GM19240 (cell line): Measurements from ENCODE around the gene NHERF2.

ENCODE experiments used
- DNase-seq: peaks from one replicate; pipeline ENCODE4 v3.0.0; 2011; ENCODE audit warnings: low spot score; ENCODE audit not compliant: insufficient read length

NHERF2 gene

DNA sequence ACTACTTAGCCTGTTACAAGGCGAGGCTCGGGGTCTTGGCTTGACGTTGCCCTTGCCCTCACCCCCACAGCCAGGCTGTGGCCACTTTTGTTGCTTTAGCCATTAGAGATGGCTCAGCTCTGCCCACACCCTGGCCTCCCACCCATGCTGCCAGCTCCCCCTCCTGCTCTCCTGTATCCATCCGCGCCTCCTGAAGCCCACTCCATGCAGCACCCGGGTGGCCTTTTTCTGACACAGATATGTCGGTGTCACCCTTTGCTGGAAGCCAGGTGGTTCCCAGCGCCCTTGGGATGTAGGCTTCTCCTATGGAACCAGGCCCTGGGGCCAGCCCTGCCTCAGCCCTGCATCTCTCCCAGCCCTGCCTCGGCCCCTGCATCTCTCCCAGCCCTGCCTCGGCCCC lies 30.7 kb downstream of the NHERF2 start:
- no peak for DNase-seq

GRCh38 chr16:2058420-2058819 lies 31.7 kb downstream of the NHERF2 start:
- DNase-seq = no peak

DNA sequence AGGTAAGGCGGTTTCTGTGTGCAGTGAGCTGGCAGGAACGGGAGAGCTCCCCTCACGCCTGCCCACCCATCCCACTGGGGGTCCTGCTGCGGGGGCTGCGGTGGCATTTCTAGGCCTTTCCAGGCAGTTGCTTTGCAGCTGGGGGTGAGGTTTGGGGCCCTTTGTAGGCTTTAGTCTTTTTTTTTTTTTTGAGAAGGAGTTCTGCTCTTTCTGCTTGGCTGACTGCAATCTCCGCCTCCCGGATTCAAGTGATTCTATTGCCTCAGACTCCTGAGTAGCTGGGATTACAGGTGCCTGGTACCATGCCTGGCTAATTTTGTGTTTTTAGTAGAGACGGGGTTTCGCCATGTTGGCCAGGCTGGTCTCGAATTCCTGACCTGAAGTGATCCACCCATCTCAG lies 32.2 kb downstream of the NHERF2 start:
- DNase-seq = no peak

GRCh38 chr16:2060346-2060745 lies 33.6 kb downstream of the NHERF2 start:
- DNase-seq = no peak

DNA sequence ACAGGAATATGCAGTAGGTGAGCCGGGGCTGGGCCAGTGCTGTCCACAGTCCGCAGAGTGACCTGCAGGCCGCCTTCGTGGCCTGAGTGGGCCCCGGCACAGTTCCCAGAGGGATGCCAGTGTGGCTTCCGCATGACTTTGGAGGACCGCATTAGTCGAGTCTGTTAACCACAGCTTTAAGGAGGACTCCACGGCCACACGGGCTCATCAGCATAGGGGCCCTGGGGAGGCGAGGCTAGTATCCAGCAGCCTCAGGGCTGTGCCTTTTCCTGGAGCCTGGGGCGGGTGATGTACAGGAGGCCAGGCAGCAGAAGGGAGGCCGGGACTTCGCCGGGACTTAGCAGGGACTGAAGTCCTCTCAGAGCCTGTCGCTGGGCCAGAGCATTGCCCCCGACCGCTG lies 34.3 kb downstream of the NHERF2 start:
- no peak for DNase-seq

GRCh38 chr16:2061526-2061925 lies 34.8 kb downstream of the NHERF2 start:
- DNase-seq = no peak

GRCh38 chr16:2062801-2063200 lies 36.1 kb downstream of the NHERF2 start:
- DNase-seq = no peak

DNA sequence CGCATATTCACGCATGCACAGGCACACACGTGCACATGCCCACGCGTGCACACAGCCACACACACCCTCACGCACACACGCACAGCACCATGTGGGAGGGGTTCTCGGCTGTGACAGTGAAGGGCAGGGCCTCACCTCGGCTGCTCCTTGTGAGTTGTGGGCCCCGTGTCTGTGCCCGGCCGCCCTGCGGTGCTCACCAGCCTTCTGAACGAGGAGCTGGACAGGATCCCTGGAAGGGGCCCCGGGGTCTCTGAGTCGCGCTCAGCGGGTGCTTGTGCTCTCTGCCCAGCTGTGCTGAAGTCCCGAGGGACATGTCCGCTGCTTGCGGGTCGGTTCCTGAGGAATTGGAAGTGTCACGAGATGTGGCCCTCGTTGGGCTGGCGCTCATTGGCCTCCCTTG lies 37.2 kb downstream of the NHERF2 start:
- DNase-seq = no peak

DNA sequence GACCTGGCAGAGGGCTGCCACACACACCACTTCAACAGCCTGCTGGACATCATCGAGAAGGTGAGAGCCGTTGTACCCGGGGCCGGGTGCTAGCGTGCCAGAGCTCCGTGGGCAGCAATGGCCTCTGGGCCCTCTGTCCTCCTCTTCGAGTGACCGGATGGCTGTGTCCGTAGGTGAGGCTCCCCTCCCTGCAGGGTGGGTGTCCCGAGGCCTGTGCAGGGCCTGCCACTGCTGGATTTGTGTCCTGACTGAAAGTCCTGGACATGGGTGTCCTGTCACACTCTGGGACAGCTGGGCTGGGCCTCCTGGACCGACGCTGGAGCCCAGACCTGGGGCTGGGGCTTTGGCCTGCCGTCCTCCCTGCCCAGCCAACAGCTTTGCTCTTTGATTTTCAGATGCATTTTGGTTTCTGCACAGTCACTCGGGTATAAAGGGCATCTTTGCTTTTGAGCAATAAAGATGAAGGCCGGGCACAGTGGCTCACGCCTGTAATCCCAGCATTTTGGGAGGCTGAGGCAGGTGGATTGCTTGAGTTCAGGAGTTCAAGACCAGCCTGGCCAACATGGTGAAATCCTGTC lies 37.8 kb downstream of the NHERF2 start:
- no peak for DNase-seq

DNA sequence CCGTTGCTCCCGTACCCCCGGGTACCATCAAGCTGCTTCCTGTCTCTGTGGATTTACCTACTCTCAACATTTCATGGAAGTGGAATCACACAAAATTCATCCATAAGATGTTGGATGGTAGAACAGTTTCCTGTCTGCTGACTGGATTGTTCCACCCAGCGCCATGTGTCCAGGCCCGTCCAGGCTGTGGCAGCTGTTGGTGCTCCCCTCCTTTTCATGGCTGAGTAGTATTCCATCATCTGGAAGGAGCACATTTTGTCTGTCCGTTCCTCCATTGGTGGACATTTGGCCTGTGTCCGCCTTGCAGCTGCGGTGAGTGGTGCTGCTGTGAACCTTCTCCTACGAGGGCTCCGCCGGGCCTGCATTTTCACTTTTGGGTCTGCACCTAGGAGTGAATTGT lies 39.4 kb downstream of the NHERF2 start:
- DNase-seq = no peak

GRCh38 chr16:2070576-2071453 lies 44.1 kb downstream of the NHERF2 start:
- no peak for DNase-seq

DNA sequence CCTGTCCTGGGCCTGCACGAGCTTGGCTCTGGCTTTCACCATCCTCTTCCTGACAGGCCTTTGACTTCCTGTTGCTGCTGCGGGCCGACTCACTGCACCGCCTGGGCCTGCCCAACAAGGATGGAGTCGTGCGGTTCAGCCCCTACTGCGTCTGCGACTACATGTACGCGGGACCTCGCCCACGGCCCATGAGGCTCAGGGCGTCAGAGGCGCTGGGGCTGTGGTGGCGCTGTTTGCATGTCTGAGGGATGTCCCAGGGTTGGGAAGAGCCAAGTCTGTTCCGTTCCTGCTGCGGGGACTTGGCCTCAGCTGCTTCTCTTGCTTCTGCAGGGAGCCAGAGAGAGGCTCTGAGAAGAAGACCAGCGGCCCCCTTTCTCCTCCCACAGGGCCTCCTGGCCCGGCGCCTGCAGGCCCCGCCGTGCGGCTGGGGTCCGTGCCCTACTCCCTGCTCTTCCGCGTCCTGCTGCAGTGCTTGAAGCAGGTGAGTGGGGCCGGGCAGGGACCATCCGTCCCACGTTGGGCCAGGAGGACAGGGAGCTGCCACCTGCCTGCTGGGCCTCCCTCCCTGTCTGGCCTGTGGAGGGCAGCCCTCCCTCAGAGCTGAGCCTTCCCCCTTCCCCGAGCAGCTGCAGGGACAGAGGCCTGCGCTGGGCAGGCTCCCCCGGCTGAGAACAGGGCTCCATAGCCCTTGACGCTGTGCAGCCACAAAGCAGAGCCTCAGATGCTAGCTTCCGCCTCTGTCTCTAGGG lies 44.9 kb downstream of the NHERF2 start:
- DNase-seq = no peak

GRCh38 chr16:2072926-2073325 lies 46.2 kb downstream of the NHERF2 start:
- no peak for DNase-seq

GRCh38 chr16:2074071-2074470 lies 47.4 kb downstream of the NHERF2 start:
- no peak for DNase-seq

- DNase-seq = no peak
These were observed 48.9 kb downstream of the NHERF2 start for GRCh38 chr16:2075631-2076030.

GRCh38 chr16:2076072-2076865 lies 49.6 kb downstream of the NHERF2 start:
- no peak for DNase-seq

DNA sequence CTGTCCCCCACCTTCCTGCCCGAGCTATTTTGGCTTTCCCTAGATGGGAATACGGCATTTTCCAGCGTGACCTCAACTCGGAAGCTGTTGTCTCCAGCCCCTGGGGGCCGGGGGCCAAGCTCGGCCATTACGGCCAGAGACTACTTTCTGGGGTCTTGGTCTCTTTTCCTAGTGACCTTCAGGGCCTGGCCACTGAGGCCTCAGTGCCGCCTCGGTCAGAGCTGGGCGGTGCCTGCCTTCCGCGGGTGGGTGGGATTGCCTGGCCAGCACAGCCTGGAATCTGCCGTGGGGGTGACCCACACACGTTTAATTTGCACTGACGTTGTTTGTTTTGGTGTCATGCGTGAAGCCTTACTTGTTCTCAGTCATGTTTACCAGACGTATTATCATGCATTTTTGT lies 50.3 kb downstream of the NHERF2 start:
- DNase-seq = no peak

DNA sequence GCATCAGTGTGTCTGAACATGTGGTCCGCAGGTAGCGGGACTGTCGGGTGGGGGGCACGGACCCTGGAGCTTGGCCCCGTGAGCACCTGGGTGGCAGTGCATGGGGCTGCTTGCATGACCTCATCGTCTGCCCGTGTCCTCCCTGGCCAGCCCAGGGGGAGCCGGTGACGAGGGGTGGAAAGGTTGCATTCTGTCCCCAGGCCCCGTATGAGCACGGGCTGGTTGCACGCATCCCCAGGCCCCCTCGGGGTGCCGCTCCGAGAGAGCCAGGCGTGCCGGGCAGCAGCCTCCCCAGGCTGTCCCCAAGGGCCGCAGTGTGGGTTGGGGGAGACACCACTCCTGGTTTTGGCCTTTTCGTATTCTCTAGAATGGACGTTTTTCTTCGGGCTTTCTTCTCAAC lies 51.0 kb downstream of the NHERF2 start:
- no peak for DNase-seq

DNA sequence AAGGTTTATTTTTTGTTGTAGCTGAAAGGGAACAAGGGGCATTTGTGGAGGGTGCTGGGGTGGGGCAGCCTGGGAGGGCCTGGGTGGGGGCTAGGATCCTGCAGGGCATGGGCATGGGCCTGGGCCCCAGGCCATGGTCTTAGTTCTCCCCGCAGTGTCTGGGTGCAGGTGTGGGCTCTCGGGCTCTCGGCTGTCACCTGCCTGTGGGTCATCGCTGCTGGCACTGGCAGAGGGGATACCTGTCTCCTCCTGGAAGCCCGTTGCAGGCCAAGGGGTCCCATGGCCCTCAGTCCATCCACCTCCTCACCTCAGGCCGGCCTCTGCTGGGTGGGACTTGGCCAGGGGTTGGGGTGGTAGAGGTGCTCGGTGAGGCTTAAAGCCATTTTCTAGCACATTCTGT lies 51.4 kb downstream of the NHERF2 start:
- no peak for DNase-seq

GRCh38 chr16:2078691-2079090 lies 52.0 kb downstream of the NHERF2 start:
- no peak for DNase-seq

DNA sequence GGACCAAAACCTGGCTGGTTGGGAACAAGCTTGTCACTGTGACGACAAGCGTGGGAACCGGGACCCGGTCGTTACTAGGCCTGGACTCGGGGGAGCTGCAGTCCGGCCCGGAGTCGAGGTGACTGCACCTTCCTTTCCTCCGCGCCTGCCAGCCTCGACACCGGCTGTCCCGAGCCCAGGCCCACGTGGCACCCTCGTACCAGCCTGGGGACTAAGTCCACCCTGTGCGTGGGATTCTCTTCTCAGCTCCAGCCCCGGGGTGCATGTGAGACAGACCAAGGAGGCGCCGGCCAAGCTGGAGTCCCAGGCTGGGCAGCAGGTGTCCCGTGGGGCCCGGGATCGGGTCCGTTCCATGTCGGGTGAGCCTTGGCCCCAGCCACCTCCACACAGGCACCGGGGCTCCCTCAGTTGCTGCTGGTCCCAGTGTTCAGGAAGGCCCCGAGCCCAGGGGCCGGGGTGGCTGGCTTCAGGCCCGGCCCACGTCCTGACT lies 52.7 kb downstream of the NHERF2 start:
- DNase-seq = no peak
